Erythroblast (primary cell): ENCODE results near the gene CFAP206.

Experiments
- DNase-seq, 2 experiments: peaks; one replicate each; lab custom pipeline; 2025; lab: John Stamatoyannopoulos, UW
- GATA1 ChIP-seq: IDR thresholded peaks from 2 replicates; pipeline ENCODE4 v1.6.1; 2011; ENCODE audit warnings: low read depth, mild to moderate bottlenecking, control low read depth, low read length, moderate library complexity
- POLR2A ChIP-seq: IDR thresholded peaks from 2 replicates; pipeline ENCODE4 v1.6.1; 2011; ENCODE audit warnings: mild to moderate bottlenecking, low read length

CFAP206 gene, protein sequence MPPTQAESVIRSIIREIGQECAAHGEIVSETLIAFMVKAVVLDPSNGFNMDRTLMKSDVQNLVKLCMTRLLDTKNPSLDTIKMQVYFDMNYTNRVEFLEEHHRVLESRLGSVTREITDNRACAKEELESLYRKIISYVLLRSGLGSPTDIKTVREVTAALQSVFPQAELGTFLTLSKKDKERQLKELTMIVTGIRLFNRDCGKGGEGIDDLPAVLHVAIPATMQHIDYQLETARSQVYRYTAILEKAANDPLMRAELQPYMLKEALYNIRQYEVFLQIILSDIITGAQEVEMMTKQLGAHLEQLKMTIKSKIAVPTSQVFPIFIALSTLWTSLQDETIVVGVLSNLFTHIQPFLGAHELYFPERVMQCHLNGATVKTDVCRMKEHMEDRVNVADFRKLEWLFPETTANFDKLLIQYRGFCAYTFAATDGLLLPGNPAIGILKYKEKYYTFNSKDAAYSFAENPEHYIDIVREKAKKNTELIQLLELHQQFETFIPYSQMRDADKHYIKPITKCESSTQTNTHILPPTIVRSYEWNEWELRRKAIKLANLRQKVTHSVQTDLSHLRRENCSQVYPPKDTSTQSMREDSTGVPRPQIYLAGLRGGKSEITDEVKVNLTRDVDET

DNA sequence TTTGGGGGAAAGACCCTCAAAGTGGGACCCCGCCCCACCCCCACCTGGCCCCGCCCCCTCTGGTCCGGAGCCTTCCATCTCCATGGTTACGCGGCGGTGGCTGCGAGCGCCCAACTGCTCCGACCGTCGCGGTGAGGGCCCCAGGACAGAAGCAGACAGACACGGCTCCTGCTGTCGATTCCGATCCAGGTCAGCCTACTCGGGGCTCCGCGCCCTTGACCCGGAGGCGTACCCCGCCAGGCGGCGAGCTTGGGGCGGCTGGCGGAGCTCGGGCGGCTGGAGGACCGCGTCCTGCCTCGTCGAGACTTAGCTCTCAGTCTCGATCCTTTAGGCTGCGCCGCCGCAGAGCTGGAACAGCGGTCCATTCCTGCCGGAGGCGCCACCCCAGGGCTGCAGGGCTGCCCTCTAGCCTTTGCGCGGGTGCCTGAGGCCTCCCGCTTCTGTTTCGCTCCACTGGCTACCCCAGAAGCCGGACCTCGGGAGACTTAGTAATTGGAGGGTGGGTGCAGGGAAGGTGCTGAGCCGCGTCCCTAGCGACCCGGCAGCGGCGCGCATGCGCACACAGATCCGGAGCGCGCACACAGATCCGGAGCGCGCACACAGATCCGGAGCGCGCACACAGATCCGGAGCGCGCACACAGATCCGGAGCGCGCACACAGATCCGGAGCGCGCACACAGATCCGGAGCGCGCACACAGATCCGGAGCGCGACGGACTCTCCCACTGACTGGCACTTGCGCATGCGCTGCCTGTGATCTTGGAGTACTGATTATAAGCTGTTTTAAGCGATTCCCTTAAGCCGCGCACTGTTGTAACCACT, at the start of gene CFAP206:
TSS of gene CFAP206 (plus strand) at position 72 of the 820 bp plus-strand sequence. CDS start 1,868 bp downstream, outside the sequence.
- DNase-seq, result peak; percentile 89 to 92
- TF ChIP-seq POLR2A (peak; percentile 3), GATA1 (no peak)

DNA sequence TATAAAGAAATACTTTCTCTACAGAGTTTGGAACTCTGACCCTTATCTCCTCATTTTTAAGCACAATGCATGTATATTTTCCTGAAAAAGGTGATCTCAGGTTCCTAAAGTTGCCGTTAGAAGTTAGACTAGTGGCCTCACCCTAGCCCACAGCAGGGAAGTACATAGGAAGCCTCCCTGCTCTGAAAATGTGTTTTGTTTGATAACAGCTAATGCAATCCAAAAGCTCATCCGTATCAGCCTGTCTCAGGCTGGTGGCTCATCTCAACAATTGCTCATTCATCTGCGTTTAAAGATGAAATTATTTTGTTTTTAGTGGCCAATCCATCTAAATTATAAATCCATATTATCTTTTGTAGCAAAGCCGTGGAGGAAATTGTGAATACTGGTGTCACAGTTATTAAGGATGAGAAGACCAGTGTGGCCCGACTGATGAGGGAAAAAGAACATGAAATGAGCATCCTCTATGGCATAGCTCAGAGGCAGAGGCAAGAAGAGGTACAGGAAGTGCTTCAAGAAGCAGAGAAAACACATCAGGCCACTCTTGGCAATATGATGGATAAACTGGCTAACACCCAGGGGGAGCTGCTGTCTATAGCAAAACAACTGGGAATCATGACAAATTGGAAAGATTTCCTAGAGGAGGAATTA, 43.0 kb upstream of the CFAP206 start:
- peak; percentile 88 to 89 for DNase-seq
- no peak for TF ChIP-seq POLR2A
- TF ChIP-seq GATA1, result peak; percentile 36

DNA sequence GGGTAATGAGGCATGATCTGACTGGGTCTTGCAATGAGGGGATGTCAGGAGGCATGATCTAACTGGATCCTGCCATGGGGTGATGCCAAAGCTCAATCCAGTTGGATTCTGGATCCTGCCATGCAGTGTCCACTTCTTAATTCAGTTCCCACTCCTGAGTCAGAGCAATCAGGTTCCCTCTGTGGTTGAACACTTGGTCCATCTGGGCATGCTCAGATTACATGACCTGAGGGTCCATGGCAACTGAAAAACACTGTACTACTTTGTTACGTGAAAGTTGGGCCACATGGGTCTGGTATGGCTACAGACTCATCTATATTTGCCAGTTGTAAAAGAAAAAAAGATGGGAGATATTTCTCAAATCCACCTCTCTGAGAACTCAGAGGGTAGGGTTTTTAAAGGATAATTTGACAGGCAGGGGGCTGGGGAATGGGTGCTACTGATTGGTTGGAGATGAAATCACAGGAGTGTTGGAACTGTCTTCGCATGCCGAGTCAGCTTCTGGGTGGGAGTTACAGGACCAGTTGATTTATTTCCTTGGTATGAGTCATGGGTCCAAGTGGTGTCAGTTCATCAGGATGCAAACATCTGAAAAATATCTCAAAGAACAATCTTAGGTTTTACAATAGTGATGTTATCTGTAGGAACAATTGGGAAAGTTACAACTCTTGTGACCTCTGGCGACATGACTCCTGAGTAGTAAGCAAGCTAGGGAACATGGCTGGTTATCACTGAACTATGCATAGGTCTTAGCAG, 41.5 kb upstream of the CFAP206 start:
- peak in 1 of 2 experiments; percentile 19 for DNase-seq
- no peak for TF ChIP-seq POLR2A
- TF ChIP-seq GATA1, result no peak

DNA sequence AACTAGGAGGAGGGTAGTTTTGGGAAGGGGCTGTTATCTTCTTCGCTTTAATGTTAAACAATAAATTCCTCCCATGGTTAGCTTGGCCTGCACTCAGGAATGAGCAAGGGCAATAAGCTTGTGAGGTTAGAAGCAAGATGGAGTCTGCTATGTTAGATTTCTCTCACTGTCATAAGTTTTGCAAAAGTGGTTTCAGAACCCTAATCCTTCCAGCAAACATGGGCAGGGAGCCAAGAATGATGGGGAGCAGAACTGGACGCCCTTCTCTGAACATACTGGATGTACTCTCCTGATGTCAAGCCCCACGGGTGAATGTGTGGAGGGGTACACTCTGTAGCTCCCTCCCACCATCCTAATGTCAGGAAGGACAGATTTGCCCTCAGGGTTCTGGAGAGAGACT, 40.9 kb upstream of the CFAP206 start:
- no peak for TF ChIP-seq POLR2A
- no peak for TF ChIP-seq GATA1
- DNase-seq, result no peak

DNA sequence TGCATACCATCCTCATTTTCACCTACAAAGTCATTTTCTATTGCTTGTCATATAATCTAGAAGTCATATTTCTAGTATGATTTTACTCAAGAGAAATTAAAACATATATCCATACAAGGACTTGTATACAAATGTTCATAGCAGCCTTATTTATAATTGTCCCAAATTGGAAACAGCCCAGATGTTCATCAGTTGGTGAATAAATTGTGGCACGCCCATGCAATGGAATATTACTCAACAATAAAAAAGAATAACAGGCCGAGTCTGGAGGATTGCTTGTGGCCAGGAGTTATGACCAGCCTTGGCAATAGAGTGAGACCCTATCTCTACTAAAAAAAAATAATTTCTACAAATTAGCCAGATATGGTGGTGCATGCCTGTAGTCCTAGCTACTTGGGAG, 34.4 kb upstream of the CFAP206 start:
- no peak for DNase-seq
- TF ChIP-seq POLR2A, result no peak

DNA sequence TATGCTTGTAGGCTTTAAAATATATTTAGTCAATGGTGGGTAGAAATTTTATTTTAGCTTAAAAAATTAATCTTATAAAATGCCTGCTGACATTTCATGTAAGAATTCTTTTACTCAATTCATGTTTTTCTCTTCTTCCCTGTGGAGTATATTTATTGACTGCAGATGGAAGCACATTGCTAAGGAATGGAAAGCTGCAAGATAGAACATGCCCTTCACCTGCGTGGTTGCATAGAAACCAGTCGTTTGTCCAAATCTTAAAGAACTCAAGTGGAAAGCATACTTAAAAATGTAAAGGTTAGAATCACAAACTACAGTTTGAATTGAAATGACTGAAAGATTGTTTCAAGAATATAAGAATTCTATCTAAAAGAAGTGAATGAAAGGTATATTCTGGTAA, 32.5 kb upstream of the CFAP206 start:
- no peak for DNase-seq
- TF ChIP-seq POLR2A, result no peak
- TF ChIP-seq GATA1, result no peak

DNA sequence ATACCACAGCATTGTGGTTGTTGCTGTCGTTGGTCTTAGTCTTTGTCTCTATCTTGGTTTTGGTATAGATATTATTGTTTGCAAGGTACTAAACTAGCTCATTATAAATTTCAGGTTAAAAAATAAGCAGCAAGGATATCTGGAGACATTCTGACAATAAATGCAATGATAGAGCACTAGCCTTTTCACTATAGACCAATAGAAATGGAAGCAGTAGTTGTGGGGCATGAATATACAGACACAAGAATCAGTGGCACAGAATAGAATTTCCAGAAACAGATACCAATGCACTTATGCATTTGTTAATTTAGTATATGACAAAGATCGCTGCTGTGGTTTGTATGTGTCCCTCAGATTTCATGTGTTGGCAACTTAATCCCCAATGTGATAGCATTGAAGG, 31.1 kb upstream of the CFAP206 start:
- TF ChIP-seq POLR2A (no peak), GATA1 (no peak)
- no peak for DNase-seq

DNA sequence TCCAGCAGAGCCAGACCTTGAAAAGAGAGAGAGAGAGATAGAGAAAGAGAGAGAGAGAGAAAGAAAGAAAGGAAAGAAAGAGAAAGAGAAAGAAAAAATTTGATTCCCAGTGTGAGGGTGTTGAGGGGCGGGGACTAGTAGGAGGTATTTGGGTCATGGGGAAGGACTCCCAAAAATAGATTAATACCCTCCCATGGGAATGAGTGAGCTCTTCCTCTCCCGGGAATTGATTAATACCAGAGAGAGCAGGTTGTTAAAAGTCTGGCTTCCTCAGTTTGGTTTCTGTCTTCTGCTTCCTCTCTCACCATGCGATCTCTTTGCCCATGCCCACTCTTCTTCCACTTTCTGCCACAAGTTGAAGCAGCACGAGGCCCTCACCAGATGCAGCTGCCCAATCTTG, 28.8 kb upstream of the CFAP206 start:
- TF ChIP-seq GATA1 (no peak), POLR2A (no peak)
- no peak for DNase-seq

DNA sequence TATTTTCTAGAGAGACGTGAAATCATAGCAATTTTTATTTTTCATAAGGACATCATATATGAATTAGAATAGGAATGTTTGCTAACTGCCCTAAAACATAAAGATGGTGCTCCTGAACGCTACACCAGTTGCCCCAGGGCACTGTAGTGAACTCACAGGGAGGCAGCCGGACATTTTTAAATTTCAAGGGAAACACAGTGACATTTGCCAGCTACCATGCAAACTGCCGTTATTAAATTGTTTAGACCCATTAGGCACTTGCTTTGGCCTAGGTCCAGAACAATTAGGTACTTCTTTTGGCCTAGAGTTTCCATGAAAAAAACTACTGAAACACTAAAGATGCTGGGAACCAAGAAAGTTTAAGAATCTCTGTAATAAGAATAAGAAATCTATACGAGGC, 24.9 kb upstream of the CFAP206 start:
- DNase-seq, result no peak
- TF ChIP-seq GATA1, result no peak
- TF ChIP-seq POLR2A, result no peak

DNA sequence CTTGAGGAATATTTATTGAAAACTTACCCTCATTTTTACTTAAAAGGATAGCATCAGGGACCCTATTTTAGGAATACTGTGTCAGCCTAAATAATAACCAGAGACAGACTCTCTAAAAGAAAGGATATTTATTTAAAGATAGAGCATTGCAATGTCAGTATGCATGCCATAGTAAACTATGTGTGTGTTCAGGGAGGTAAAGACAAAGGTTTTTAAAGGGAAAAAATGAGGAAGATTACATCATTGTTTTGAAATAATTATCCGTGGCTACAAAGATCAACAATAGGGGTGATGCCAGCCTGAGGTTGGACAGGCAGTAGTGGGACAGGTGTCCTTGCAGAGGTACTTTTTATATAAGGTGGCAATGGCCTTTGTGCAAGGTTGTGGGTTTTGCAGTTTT, 23.7 kb upstream of the CFAP206 start:
- no peak for DNase-seq
- no peak for TF ChIP-seq GATA1
- no peak for TF ChIP-seq POLR2A

DNA sequence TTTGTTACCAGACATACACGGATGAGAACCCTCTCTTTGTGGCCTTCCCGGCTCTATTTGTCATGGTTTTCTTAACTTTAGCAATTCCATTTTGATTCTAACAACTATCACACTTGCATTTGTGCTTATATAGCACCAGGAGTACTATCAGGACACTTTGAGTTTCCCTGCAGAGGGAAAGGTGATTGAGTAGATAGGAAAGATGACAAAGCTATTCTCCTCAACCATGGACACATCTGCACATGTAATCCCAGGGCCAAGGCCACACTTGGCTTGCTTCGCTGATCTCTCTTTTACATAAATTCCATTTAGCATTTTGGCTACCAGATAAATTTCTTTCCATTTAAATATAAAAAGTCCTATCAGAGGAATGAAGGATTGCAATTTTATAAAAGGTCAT, 23.3 kb upstream of the CFAP206 start:
- TF ChIP-seq POLR2A (no peak), GATA1 (no peak)
- peak; percentile 8 to 14 for DNase-seq

DNA sequence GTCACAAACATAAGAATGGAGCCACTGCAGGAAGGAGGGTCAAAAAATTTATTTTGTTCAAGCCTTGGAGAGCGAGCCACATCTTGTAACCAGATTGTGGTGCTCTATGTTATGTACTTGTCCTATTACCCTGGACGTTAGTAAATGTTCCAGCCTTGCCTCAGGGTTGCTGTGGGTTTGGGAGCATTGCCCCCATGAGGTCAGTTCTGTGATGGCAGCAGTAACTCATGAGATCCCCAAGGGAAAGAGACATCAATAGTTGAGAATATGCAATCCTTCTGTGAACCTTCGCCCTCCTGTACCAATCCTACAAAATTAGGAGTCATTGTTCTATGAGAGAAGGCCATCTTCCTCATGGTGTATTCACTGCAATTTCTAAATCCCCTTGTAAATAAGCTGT, 16.4 kb upstream of the CFAP206 start:
- TF ChIP-seq POLR2A (no peak), GATA1 (no peak)
- DNase-seq, result peak; percentile 42 to 66
